HEK293 (cell line): ENCODE data around the gene RORB.

ENCODE experiments used
- CTCF ChIP-seq: fragments of 450-650 bp; formaldehyde crosslinking; IDR thresholded peaks from 2 replicates; pipeline ENCODE4 v1.5.1; 2016; ENCODE audit warnings: missing biosample characterization, missing genetic modification characterization
- GFI1B ChIP-seq: fragments of 450-650 bp; formaldehyde crosslinking; IDR thresholded peaks from 2 replicates; pipeline ENCODE4 v1.5.1; 2016; ENCODE audit warnings: missing biosample characterization, missing genetic modification characterization
- GLIS2 ChIP-seq: fragments of 450-650 bp; formaldehyde crosslinking; IDR thresholded peaks from 2 replicates; pipeline ENCODE4 v1.5.1; 2016; ENCODE audit warnings: missing biosample characterization, missing genetic modification characterization
- KLF9 ChIP-seq: fragments of 450-650 bp; formaldehyde crosslinking; IDR thresholded peaks from 2 replicates; pipeline ENCODE4 v1.5.1; 2016; ENCODE audit warnings: missing biosample characterization, missing genetic modification characterization, low read depth
- PBX3 ChIP-seq: sonication (generic); formaldehyde crosslinking; IDR thresholded peaks from 2 replicates; pipeline ENCODE4 v1.8.1; 2022; ENCODE audit warnings: mild to moderate bottlenecking, moderate library complexity, missing genetic modification reagents
- PRDM2 ChIP-seq: fragments of 450-650 bp; formaldehyde crosslinking; IDR thresholded peaks from 2 replicates; pipeline ENCODE4 v1.5.1; 2016; ENCODE audit warnings: missing biosample characterization, missing genetic modification characterization, borderline replicate concordance
- PRDM6 ChIP-seq: fragments of 450-650 bp; formaldehyde crosslinking; IDR thresholded peaks from 2 replicates; pipeline ENCODE4 v1.5.1; 2017; ENCODE audit warnings: missing biosample characterization, missing genetic modification characterization
- TCF7L2 ChIP-seq: IDR thresholded peaks from 2 replicates; pipeline ENCODE4 v1.6.1; 2011; ENCODE audit warnings: low read depth, mild to moderate bottlenecking, inconsistent platforms, low read length, moderate library complexity, borderline replicate concordance
- ZNF280C ChIP-seq: fragments of 450-650 bp; formaldehyde crosslinking; IDR thresholded peaks from 2 replicates; pipeline ENCODE4 v1.5.1; 2016; ENCODE audit warnings: missing biosample characterization, missing genetic modification characterization
- ZNF324 ChIP-seq: fragments of 450-650 bp; formaldehyde crosslinking; IDR thresholded peaks from 2 replicates; pipeline ENCODE4 v1.5.1; 2016; ENCODE audit warnings: missing biosample characterization, missing genetic modification characterization
- ZNF529 ChIP-seq: fragments of 450-650 bp; formaldehyde crosslinking; IDR thresholded peaks from 2 replicates; pipeline ENCODE4 v1.5.1; 2017; ENCODE audit warnings: missing genetic modification characterization, missing biosample characterization; ENCODE audit not compliant: insufficient replicate concordance
- TF ChIP-seq, protein P1 (sequence below): fragments of 450-650 bp; formaldehyde crosslinking; IDR thresholded peaks from 2 replicates; pipeline ENCODE4 v1.5.1; 2016; ENCODE audit warnings: missing biosample characterization, missing genetic modification characterization, low read depth

GRCh38 chr9:74672237-74672636 lies 175.1 kb downstream of the RORB start:
- TF ChIP-seq PRDM2 (tag by site-specific recombination) (no peak), CTCF (tag by site-specific recombination) (no peak), ZNF280C (tag by site-specific recombination) (no peak), PBX3 (CRISPR knock-in tag) (no peak), KLF9 (tag by site-specific recombination) (no peak), PRDM6 (tag by site-specific recombination) (no peak), ZNF529 (tag by site-specific recombination) (no peak), ZNF324 (tag by site-specific recombination) (no peak), GFI1B (tag by site-specific recombination) (no peak), TCF7L2 (no peak), GLIS2 (tag by site-specific recombination) (no peak)
- TF ChIP-seq, protein P1, sequence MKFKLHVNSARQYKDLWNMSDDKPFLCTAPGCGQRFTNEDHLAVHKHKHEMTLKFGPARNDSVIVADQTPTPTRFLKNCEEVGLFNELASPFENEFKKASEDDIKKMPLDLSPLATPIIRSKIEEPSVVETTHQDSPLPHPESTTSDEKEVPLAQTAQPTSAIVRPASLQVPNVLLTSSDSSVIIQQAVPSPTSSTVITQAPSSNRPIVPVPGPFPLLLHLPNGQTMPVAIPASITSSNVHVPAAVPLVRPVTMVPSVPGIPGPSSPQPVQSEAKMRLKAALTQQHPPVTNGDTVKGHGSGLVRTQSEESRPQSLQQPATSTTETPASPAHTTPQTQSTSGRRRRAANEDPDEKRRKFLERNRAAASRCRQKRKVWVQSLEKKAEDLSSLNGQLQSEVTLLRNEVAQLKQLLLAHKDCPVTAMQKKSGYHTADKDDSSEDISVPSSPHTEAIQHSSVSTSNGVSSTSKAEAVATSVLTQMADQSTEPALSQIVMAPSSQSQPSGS: no peak
